Endothelial cell (in vitro differentiated cells): ENCODE data around the gene NXN. TPM values are rescaled to one million over a fixed set of nuclear protein-coding genes. Genes with fewer than 3 reads are reported as not detected.

Experiments used
- DNase-seq: peaks from one replicate; pipeline ENCODE4 v3.0.0; 2021; ENCODE audit warnings: low spot score
- H3K27ac Mint-ChIP-seq: one replicate; pipeline ENCODE4 v1.8.0; 2021; ENCODE audit warnings: mixed read lengths, inconsistent platforms; ENCODE audit not compliant: unreplicated experiment
- H3K27me3 Mint-ChIP-seq: one replicate; pipeline ENCODE4 v1.8.0; 2021; ENCODE audit warnings: mild to moderate bottlenecking, moderate library complexity, mixed read lengths, inconsistent platforms; ENCODE audit not compliant: unreplicated experiment
- H3K36me3 Mint-ChIP-seq: one replicate; pipeline ENCODE4 v1.8.0; 2021; ENCODE audit warnings: mild to moderate bottlenecking, low read depth, mixed read lengths, inconsistent platforms; ENCODE audit not compliant: unreplicated experiment
- H3K4me1 Mint-ChIP-seq: one replicate; pipeline ENCODE4 v1.8.0; 2021; ENCODE audit warnings: mild to moderate bottlenecking, mixed read lengths, inconsistent platforms; ENCODE audit not compliant: unreplicated experiment
- H3K4me3 Mint-ChIP-seq: one replicate; pipeline ENCODE4 v1.8.0; 2021; ENCODE audit warnings: mild to moderate bottlenecking, mixed read lengths, inconsistent platforms; ENCODE audit not compliant: unreplicated experiment
- H3K9me3 Mint-ChIP-seq: one replicate; pipeline ENCODE4 v1.8.0; 2021; ENCODE audit warnings: mixed read lengths, inconsistent platforms; ENCODE audit not compliant: unreplicated experiment
- CTCF ChIP-seq: fragments of 200-600 bp; sonication (generic); IDR thresholded peaks from one replicate; pipeline ENCODE4 v1.5.0; 2021; ENCODE audit warnings: antibody characterized with exemption; ENCODE audit not compliant: unreplicated experiment
- total RNA-seq: library from RNA; stranded (reverse); fragmentation: NEBNext Ultra II Directional; extraction: Animal tissue kit (Norgen Biotek cat#: 25700); gene quantifications from one replicate; pipeline ENCODE4 v1.2.1, GENCODE V29; 2021; ENCODE audit not compliant: unreplicated experiment

The NXN gene
- total RNA-seq, 1 donor from 2014 or later = 53.9 TPM

GRCh38 chr17:992933-993332 lies 13.4 kb upstream of the NXN start:
- no peak for DNase-seq
- Mint-ChIP-seq H3K4me3 (no peak overlapping the region), H3K27me3 (peaks cover 6% of the 10 kb centered on the region), H3K36me3 (peaks cover 3% of the 10 kb centered on the region), H3K27ac (no peak overlapping the region), H3K9me3 (no peaks in the 10 kb centered on the region), H3K4me1 (peaks cover 4% of the 10 kb centered on the region)
- no peak for TF ChIP-seq CTCF

- no peak overlapping the region for H3K27ac Mint-ChIP-seq
- H3K9me3 Mint-ChIP-seq = no peaks in the 10 kb centered on the region
- no peak for TF ChIP-seq CTCF
- DNase-seq = no peak
- no peaks in the 10 kb centered on the region for H3K27me3 Mint-ChIP-seq
- no peak overlapping the region for H3K4me3 Mint-ChIP-seq
- no peaks in the 10 kb centered on the region for H3K36me3 Mint-ChIP-seq
- no peaks in the 10 kb centered on the region for H3K4me1 Mint-ChIP-seq
Measured at GRCh38 chr17:988561-988960, 9.0 kb upstream of the NXN start.

- Mint-ChIP-seq H3K4me3 (no peak overlapping the region), H3K36me3 (no peaks in the 10 kb centered on the region), H3K27me3 (no peaks in the 10 kb centered on the region), H3K27ac (no peak overlapping the region), H3K4me1 (no peaks in the 10 kb centered on the region), H3K9me3 (no peaks in the 10 kb centered on the region)
- TF ChIP-seq CTCF = no peak
- DNase-seq = no peak
Measured at GRCh38 chr17:987931-988330, 8.4 kb upstream of the NXN start.

- no peak for TF ChIP-seq CTCF
- Mint-ChIP-seq H3K27ac (no peak overlapping the region), H3K27me3 (peaks cover 2% of the 10 kb centered on the region), H3K4me3 (no peak overlapping the region), H3K36me3 (no peaks in the 10 kb centered on the region), H3K4me1 (no peaks in the 10 kb centered on the region), H3K9me3 (no peaks in the 10 kb centered on the region)
- DNase-seq = no peak
Measured at GRCh38 chr17:986322-986929, 6.8 kb upstream of the NXN start.

- H3K4me3 Mint-ChIP-seq = no peak overlapping the region
- no peak for TF ChIP-seq CTCF
- peaks cover 2% of the 10 kb centered on the region for H3K27me3 Mint-ChIP-seq
- no peak for DNase-seq
- H3K9me3 Mint-ChIP-seq = no peaks in the 10 kb centered on the region
- no peaks in the 10 kb centered on the region for H3K36me3 Mint-ChIP-seq
- peaks cover 8% of the 10 kb centered on the region for H3K4me1 Mint-ChIP-seq
- H3K27ac Mint-ChIP-seq = no peak overlapping the region
Measured at GRCh38 chr17:983921-984320, 4.3 kb upstream of the NXN start.
